ENCODE results near the gene AGPAT4.

Gene AGPAT4

GRCh38 chr6:161107779-161108730 lies 165.8 kb downstream of the AGPAT4 start:
- no peak for DNase-seq

- DNase-seq, result no peak
These were observed 168.5 kb downstream of the AGPAT4 start for GRCh38 chr6:161105408-161105807.

- DNase-seq, result no peak
These were observed 168.9 kb downstream of the AGPAT4 start for GRCh38 chr6:161104966-161105365.

GRCh38 chr6:161103475-161103874 lies 170.4 kb downstream of the AGPAT4 start:
- DNase-seq, result no peak

GRCh38 chr6:161101517-161101916 lies 172.3 kb downstream of the AGPAT4 start:
- no peak for DNase-seq

GRCh38 chr6:161100072-161100471 lies 173.8 kb downstream of the AGPAT4 start:
- no peak for DNase-seq

- no peak for DNase-seq
These were observed 177.9 kb downstream of the AGPAT4 start for GRCh38 chr6:161095916-161096315.

GRCh38 chr6:161094955-161095354 lies 178.9 kb downstream of the AGPAT4 start:
- no peak for DNase-seq

GRCh38 chr6:161091972-161092701 lies 181.7 kb downstream of the AGPAT4 start:
- DNase-seq, result no peak

- no peak for DNase-seq
These were observed 182.7 kb downstream of the AGPAT4 start for GRCh38 chr6:161091151-161091550.

GRCh38 chr6:161088676-161089328 lies 185.1 kb downstream of the AGPAT4 start:
- DNase-seq, result no peak

GRCh38 chr6:161085246-161085645 lies 188.6 kb downstream of the AGPAT4 start:
- DNase-seq, result no peak

GRCh38 chr6:161082215-161082614 lies 191.6 kb downstream of the AGPAT4 start:
- no peak for DNase-seq

- no peak for DNase-seq
These were observed 193.4 kb downstream of the AGPAT4 start for GRCh38 chr6:161080263-161080970.

Measured in NCI-H1694 treated with DMSO at 0.1 percent for 48 hours (cell line).